ENCODE measurements around the gene LSAMP.
A peak's percentile ranks its signal among the peaks of the same experiment; 100 is the strongest.

The LSAMP gene

GRCh38 chr3:116155841-116156240, 289.4 kb downstream of the LSAMP start:
- peak; percentile 88 for DNase-seq

GRCh38 chr3:116154389-116154788, 290.9 kb downstream of the LSAMP start:
- no peak for DNase-seq

- no peak for DNase-seq
Observed at GRCh38 chr3:116153174-116153573, 292.1 kb downstream of the LSAMP start.

- DNase-seq, result no peak
Observed at GRCh38 chr3:116150655-116151167, 294.6 kb downstream of the LSAMP start.

- DNase-seq, result no peak
Observed at GRCh38 chr3:116148881-116149851, 296.1 kb downstream of the LSAMP start.

- no peak for DNase-seq
Observed at GRCh38 chr3:116145613-116146012, 299.7 kb downstream of the LSAMP start.

GRCh38 chr3:116141724-116142123, 303.6 kb downstream of the LSAMP start:
- DNase-seq, result no peak

- peak; percentile 48 for DNase-seq
Observed at GRCh38 chr3:116140100-116140689, 305.1 kb downstream of the LSAMP start.

GRCh38 chr3:116139641-116140040, 305.6 kb downstream of the LSAMP start:
- no peak for DNase-seq

- no peak for DNase-seq
Observed at GRCh38 chr3:116135457-116136085, 309.7 kb downstream of the LSAMP start.

- no peak for DNase-seq
Observed at GRCh38 chr3:116129187-116129946, 315.9 kb downstream of the LSAMP start.

GRCh38 chr3:116127464-116127863, 317.8 kb downstream of the LSAMP start:
- DNase-seq, result no peak

- DNase-seq, result no peak
Observed at GRCh38 chr3:116124166-116124565, 321.1 kb downstream of the LSAMP start.

- no peak for DNase-seq
Observed at GRCh38 chr3:116118475-116119169, 326.7 kb downstream of the LSAMP start.

- no peak for DNase-seq
Observed at GRCh38 chr3:116114586-116114985, 330.7 kb downstream of the LSAMP start.

GRCh38 chr3:116112696-116113095, 332.6 kb downstream of the LSAMP start:
- no peak for DNase-seq

GRCh38 chr3:116111765-116112164, 333.5 kb downstream of the LSAMP start:
- no peak for DNase-seq

- no peak for DNase-seq
Observed at GRCh38 chr3:116103868-116104530, 341.3 kb downstream of the LSAMP start.

- no peak for DNase-seq
Observed at GRCh38 chr3:116102037-116102436, 343.2 kb downstream of the LSAMP start.

- no peak for DNase-seq
Observed at GRCh38 chr3:116097226-116097625, 348.1 kb downstream of the LSAMP start.

GRCh38 chr3:116096631-116097030, 348.7 kb downstream of the LSAMP start:
- no peak for DNase-seq

GRCh38 chr3:116093374-116093773, 351.9 kb downstream of the LSAMP start:
- no peak for DNase-seq

Measured in NCI-H524 treated with DMSO at 0.1 percent for 48 hours (cell line).